ENCODE measurements around the gene DPYSL5.
"Not testable (repeated sequence)": the region's sequence is repeated elsewhere in the genome, so short reads cannot be mapped to it uniquely, and the experiment has no call there.

Gene DPYSL5

GRCh38 chr2:26874514-26874913 is 26.6 kb downstream of the DPYSL5 start:
- no peak for DNase-seq (ENCODE audit: low read depth in 2 of 3, low spot score in 2 of 3)

DNA sequence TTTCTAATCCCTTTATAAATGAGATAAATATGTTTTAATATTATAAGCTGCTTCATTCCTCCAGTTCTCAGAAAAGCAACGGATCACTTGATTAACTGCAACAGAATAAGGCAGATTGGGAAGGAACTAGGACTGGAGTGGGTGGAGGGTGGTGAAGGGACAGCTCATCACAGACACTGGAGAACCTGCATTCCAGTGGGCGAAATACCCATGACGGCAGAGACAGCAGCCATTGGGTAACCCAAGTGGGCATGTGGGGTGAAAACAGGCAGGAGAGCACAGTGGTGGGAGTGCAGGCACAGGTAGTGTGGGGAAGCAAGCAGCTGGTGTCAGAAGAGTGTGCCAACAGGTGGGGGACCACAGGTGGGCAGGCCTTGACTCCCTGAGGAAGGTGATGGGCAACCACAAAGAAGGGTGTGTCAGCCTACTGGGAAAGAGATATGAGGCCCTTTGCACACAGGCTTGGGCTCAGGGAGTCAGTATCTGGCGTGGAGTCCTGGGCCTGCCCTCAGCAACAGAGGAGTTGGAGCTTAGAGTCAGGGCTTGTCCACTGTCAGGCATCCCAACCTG is 27.2 kb downstream of the DPYSL5 start:
- DNase-seq (ENCODE audit: low read depth in 2 of 3, low spot score in 2 of 3): no peak

DNA sequence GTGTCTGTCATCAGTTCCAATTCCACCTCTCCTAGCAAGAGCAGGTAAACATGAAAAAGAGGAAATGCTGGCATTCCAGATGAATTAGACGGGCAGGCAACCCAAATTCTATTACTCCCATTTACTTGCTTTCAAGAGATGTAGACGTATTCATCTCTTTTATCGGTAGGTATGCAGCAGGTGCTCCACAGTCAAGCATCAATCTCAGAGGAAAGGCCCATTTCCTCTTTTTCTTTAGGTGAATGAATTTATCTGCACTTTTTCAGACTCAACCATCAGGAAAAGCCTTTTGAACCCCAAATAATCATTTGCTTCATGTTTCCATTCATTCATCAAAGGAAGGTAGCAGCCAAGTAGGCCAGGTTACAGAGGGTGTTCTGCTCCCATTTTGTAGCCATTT is 27.9 kb downstream of the DPYSL5 start:
- DNase-seq (ENCODE audit: low read depth in 2 of 3, low spot score in 2 of 3): no peak

- no peak for DNase-seq (ENCODE audit: low read depth in 2 of 3, low spot score in 2 of 3)
These were observed 28.3 kb downstream of the DPYSL5 start for GRCh38 chr2:26876260-26876659.

- DNase-seq (ENCODE audit: low read depth in 2 of 3, low spot score in 2 of 3): no peak
These were observed 29.3 kb downstream of the DPYSL5 start for GRCh38 chr2:26877276-26877675.

GRCh38 chr2:26880161-26880560 is 32.2 kb downstream of the DPYSL5 start:
- no peak for DNase-seq (ENCODE audit: low read depth in 2 of 3, low spot score in 2 of 3)

DNA sequence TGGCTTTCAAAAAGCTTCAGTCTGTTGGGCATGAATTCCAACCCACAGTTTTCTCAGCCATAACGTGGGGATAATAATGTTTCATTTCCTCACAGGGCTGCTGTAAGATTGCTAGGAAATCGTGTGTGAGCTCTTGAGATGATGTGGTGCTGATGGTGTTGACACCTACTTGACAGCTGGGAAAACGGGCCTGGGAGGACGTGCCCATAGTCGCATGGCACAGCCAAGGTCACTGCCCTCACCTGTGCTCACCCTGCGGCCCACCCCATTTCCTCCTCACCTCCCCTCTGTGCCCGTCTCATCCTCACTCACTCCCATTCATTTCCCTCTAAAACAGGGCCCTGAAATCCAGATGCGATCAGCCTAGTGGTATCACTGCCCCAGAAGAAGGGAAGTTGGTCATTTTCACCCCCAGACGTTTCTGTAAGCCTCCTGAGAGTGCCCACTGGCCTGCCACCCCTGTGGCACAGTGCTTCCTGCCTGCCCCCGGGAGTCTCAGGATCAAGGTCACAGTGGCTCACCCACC is 33.0 kb downstream of the DPYSL5 start:
- no peak for DNase-seq (ENCODE audit: low read depth in 2 of 3, low spot score in 2 of 3)

GRCh38 chr2:26882220-26882619 is 34.3 kb downstream of the DPYSL5 start:
- DNase-seq (ENCODE audit: low read depth in 2 of 3, low spot score in 2 of 3): not testable (repeated sequence)

DNA sequence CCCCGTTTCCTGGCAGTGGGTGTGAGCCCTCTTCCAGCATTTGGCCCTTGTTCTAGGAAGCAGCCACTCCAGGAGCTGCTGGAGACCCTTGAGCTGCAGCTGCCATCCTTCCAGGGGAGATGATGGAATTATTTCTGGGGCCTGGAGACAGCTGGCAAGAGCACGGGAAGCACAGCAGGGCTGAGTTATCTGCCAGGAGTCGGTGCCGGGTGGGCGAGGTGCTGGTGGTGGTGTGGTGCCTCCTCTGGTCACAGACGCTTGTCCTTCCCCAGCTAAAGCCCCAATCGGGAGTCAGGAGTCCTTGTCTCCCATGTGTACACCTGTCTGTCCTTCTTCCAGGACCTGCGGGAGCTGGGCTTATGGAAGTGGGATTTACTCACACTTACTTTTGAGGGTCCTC is 36.0 kb downstream of the DPYSL5 start:
- no peak for DNase-seq (ENCODE audit: low read depth in 2 of 3, low spot score in 2 of 3)

DNA sequence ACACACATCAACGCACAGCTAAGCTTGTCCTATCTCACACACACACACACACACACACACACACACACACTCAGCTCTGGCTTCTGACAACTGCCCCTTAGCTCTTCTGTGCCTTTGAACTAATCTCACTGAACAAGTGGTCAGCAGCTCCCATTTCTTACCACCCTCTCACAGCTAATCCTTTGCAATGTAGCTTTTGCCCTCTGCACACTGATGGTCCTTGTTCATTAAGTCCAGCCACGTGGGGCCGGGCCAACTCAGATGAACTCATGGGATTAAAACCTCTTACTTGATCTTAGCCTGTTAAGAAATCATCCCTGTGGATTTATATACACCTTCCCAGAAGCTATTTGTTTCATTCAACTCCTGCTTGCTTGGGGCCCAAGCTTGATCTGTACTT is 36.6 kb downstream of the DPYSL5 start:
- no peak for DNase-seq (ENCODE audit: low read depth in 2 of 3, low spot score in 2 of 3)

- no peak for DNase-seq (ENCODE audit: low read depth in 2 of 3, low spot score in 2 of 3)
These were observed 37.9 kb downstream of the DPYSL5 start for GRCh38 chr2:26885651-26886329.

- no peak for DNase-seq (ENCODE audit: low read depth in 2 of 3, low spot score in 2 of 3)
These were observed 38.8 kb downstream of the DPYSL5 start for GRCh38 chr2:26886736-26887135.

DNA sequence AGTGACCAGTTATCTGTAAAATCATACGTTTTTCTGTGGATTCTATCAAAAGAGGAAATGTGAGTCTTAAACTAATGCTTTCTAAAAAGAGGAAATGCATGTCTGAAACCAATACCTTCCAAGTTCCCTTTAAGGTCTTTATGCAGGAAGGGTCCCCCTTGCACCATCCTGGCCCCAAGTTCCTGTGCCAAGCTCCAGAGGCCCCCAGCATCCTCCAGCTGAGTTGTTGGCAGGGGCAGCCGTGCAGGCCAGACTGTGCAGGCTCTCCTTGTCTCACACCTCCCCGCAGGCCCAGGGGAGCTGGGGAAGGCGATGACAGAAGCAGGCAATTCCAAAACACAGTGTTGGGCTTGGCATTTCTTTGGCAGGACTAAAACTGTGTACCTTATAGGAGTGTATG is 39.2 kb downstream of the DPYSL5 start:
- no peak for DNase-seq (ENCODE audit: low read depth in 2 of 3, low spot score in 2 of 3)

- no peak for DNase-seq (ENCODE audit: low read depth in 2 of 3, low spot score in 2 of 3)
These were observed 41.9 kb downstream of the DPYSL5 start for GRCh38 chr2:26889796-26890195.

DNA sequence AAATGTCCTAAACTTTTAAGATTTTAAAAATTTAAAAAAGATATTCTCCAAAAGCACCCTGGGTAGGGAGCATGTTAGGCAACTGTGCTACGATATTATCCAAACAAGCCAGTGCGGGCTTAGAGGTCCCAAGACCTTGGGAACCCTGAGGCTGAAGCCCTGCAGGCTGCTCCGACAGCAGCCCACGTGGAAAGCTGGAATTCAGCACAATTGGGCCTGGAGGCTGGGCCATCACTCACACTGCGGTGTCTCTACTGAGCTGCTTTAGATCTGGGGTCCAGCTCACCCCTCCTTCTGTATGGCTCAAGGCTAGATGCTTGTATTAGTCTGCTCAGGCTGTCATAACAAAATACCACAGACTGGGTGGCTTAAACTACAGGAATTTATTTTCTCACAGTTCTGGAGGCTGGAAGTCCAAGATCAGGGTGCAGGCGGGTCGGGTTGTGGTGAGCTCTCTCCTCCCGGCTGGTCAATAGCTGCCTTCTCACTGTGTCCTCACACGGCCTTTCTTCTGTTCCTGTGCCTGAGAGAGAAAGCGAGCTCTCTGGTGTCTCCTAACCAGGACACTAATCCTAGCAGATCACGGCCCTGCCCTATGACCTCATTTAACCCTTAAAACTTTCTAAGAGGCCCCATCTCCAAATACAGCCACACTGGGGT is 42.5 kb downstream of the DPYSL5 start:
- DNase-seq (ENCODE audit: low read depth in 2 of 3, low spot score in 2 of 3): no peak

DNA sequence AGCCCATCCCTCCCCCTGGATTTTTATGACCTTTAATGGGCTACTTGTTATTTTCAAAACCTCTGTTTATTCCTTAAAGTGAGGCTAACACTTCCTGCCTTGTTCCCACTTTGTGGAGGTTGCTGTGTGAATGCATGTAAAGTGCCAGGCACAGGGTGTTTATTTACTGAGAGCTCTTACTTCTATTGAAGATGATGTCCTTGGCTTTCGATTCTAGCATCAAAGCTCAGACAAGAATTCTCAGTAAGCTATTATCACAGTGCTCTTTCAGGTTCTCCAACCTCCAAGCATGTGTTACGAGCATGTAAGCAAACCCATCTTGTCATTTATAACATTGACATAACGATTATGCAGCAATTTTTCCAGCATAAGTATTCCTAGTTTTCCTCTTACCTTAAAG is 44.2 kb downstream of the DPYSL5 start:
- DNase-seq (ENCODE audit: low read depth in 2 of 3, low spot score in 2 of 3): no peak

GRCh38 chr2:26892922-26893524 is 45.1 kb downstream of the DPYSL5 start:
- DNase-seq (ENCODE audit: low read depth in 2 of 3, low spot score in 2 of 3): no peak

GRCh38 chr2:26894136-26894535 is 46.2 kb downstream of the DPYSL5 start:
- DNase-seq (ENCODE audit: low read depth in 2 of 3, low spot score in 2 of 3): no peak

GRCh38 chr2:26897807-26898479 is 50.0 kb downstream of the DPYSL5 start:
- no peak for DNase-seq (ENCODE audit: low read depth in 2 of 3, low spot score in 2 of 3)

DNA sequence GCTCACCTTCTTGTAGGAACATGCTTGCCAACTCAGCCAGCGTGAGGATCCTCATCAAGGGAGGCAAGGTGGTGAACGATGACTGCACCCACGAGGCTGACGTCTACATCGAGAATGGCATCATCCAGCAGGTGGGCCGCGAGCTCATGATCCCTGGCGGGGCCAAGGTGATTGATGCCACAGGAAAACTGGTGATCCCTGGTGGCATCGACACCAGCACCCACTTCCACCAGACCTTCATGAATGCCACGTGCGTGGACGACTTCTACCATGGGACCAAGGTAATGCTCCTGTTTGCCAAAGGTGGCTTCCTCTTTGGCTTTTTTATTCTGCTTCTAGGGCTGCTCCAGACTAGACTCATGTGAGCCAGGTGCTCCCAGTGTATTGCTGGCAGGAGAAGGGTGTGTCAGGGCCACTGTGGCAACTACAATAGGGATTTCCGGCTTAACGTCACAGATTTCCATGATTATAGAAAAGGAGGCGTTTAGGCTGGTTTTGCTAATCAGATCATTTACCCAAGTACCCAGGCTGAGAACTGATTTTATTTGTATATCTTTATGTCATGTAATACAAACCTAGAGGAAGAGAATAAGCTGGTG is 50.6 kb downstream of the DPYSL5 start:
- DNase-seq (ENCODE audit: low read depth in 2 of 3, low spot score in 2 of 3): no peak

GRCh38 chr2:26899500-26900164 is 51.7 kb downstream of the DPYSL5 start:
- no peak for DNase-seq (ENCODE audit: low read depth in 2 of 3, low spot score in 2 of 3)

Measured in activated CD8-positive, alpha-beta memory T cell treated with anti-CD3 and anti-CD28 coated beads for 48 hours (primary cell).